NCI-H748 (cell line): ENCODE results near the gene DIDO1.

Experiments used
- DNase-seq: peaks from one replicate; lab custom pipeline; 2025; ENCODE audit not compliant: unreplicated experiment; lab: John Stamatoyannopoulos, UW

DIDO1 gene

DNA sequence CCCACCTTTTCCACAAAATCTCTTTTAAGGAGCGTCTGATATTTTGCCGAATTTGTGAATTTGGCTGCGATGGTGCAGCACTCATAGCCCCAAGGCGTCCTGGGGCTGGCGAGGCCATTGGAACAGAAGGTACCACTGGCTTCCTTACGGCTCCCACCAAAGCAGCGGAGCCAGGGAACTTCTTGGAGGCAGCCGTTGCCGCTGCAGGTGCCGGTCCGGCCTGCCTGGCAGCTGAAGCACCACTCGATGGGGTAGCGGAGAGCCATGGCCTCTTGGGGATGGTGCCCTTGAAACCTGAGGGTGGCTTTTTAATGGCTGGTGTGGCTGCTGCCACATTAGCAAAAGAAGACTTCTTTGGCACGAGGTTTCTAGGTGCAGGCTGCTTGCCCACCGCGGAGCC lies 29.8 kb downstream of the DIDO1 start:
- no peak for DNase-seq

DNA sequence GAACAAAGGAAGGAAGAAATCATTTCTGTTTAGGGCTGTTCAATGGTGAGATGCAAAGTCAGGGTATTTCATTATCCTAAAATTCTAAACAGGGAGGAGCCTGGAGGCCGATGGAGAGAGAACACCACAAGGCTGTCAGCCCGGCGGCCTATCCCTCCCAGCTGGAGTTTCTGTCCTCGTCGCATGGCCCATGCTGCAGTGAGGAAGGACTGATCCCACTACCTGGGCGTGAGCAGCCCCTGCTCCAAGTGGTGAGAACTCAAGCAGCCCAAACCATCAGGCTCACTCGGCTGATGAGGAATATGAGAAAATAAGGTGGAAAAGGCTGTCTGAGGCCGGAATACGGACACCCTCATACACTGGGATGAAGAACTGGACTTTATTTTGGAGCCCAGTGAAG lies 30.8 kb downstream of the DIDO1 start:
- no peak for DNase-seq

DNA sequence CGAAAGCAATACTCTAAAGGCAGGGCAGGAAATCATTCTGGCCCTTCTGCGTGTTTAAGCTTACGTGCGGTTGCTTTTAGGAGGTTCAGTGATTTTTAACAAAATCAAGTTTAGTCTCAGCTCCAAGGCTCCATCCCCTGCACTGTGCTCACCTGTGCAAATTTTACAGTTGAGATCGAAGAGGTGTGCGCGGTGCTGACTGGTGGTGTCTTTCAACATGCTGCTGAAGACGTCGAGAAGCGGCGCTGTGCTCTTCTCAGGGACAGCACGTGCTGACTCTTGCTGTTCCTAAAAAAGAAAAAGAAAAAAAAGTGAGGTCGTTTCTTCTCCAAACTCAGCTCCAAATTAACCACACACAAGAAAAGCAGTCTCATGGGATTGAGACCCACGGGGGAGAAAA lies 32.0 kb downstream of the DIDO1 start:
- DNase-seq = no peak

DNA sequence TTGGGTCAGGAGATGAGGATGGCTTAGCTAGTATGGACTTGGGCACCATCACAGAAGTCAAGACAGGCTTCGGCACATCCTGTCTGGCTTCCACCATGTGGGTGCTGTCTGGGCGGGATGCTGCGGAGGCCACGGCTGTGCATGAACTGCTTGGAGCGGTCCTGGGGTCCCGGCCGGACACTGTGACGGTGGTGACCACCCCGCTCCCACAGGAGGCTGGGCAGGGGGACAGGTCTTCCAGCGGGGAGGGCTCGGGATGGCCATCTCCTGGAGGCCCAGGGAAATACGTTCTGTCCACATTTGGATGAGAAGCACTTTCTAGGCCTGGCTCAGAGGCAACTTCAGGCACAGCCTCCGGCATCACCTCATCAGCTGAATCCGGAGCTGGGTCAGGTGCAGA lies 32.6 kb downstream of the DIDO1 start:
- DNase-seq = no peak

DNA sequence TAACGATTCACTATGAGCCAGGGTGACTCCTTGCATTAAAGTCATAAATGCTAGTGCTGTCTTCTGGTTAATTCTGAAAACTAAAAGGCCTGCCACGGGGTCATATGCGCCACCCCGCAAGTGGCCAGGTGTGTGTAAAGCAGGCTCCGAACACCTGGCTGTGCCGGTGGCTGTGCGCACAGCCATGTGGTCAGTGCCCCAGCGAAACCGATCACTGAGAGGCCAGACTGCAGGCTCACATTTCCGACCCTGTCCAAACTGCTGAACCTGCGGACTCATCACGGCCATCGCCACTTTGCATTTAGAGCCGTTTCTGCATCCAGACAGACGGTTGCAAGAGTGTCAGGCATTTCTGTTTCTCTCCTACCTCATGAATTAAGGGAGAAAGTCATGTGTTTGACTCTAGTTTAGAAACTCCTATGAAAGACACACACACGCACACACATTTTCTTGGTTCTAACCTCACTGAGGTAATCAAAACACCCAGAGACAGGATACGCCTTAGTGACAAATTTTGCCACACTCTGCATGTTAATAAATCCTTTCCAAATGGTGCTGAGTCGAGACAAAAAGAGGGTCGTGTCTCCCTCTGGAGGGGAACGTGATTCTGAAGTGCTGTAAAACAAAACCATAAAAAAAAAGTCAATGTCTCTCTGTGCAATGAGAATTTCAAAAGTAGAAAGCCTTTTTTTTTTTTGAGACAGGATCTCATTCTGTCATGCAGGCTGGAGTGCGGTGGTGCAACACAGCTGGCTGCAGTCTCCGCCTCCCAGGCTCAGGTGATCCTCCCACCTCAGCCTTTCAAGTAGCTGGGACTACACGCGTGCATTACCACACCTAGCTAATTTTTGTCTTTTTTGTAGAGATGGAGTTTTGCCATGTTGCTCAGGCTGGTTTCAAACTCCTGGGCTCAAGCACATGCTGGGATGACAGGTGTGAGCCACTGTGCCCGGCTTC lies 33.7 kb downstream of the DIDO1 start:
- no peak for DNase-seq

DNA sequence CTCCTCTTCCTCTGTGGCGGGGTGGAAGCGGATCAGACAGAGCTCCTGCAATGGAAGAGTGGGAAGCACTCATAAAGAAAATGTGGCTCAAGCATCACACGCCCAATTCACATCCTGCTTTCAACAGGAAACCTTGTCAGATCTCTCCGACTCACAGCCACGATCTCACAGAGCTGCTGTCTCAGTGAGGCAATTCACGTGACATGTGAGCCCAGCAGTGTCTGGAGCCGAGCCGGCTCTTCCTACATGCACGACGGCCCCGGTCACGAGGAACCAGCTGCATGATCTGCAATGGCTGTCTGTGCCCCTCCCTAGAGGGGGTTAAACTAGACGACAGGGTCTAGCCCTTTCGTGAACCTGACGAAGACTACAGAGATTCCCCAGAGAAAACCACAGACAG lies 35.2 kb downstream of the DIDO1 start:
- DNase-seq = no peak

DNA sequence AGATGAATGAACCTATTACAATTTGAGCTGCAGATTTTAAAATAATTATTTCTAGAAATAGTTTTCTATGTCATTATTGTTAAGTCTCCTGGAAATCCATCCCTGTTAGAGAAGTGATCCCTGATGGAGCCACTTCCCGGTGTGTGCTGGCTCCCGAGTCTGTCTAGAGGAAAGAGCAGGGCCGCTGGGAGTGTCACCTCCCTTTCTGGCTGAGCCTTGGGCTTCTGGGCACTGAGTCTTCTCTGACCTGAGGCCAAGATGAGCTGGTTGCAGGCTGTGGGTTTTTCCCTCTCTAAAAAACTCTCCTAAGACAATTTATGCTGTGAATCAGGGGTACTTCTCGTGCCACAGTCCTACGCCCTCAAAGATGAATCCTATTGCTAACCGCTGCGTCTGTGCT lies 35.9 kb downstream of the DIDO1 start:
- DNase-seq = no peak

DNA sequence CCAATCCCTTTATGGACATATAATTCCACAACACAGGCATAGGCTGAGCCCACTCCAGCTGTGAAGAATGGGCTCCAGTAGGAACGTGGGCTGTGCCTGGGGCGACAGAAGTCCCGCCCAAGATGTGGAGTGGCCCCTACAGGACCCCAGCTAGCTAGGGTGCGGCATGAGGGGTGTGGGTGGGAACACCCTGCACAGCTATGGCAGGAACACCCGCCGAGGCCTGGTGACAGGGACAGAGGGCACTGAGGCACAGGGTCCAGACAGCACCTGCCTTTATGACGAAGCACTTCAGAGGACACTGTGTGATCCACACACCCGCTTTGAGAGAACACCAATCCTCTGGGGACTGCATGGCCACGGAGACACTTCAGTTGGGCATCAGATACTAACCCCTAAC lies 36.4 kb downstream of the DIDO1 start:
- no peak for DNase-seq

DNA sequence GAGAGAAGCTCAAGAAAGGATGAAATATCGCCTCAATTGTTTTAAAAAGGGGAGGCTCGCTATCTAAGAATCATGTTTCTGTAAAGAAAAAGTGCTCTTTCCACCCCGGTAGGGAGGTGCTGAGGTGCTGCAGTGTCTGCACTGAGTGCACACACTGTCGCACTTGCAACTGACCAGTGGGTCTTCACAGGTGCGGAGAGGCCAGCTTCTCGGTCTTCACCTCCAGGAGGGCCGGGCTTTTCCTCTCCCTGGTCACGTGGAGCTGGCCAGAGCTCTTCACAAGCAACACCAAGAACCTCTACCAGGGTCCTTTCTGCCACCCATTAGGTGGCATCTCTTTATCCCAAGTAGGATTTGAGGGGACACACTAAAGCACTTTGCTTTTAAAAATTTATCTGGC lies 36.9 kb downstream of the DIDO1 start:
- DNase-seq = no peak

DNA sequence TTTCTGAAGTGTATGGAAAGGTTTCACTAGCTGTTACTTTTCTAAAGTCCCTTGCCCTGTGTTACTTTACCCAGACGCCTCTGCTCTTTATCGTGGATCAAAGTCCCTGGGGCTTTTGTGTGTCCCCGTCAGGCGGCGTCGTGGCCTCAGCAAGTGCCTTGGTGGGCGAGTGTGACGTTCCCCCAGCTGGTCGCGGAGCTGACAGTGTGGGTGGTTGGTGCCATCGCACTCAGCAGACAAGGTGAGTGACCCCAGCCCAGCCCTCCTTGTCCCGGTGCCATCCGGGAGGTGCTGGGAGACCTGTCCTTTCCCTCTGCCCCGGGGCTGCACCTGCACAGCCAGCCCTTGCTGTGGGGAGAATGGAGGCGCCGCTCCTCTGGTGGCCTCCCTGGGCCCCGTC lies 37.4 kb downstream of the DIDO1 start:
- DNase-seq = no peak

DNA sequence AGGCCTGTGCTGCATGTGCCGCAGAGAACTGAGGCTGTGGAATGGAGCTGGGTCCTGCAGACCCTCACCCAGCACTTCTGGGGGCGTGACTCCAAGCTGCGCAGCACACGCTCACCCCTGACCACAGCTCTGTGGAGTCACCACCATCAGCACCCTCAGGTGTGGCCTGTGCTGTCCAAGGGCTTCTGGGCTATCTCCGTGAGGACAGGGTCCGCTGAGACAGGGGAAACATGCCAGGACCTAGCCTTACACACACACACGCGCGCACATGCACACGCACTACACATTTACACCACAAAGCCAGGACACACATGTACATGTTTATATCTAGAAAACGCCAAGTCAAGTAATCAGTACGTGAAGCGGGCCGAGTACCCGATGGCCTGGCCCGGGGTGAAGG lies 37.9 kb downstream of the DIDO1 start:
- DNase-seq = no peak

DNA sequence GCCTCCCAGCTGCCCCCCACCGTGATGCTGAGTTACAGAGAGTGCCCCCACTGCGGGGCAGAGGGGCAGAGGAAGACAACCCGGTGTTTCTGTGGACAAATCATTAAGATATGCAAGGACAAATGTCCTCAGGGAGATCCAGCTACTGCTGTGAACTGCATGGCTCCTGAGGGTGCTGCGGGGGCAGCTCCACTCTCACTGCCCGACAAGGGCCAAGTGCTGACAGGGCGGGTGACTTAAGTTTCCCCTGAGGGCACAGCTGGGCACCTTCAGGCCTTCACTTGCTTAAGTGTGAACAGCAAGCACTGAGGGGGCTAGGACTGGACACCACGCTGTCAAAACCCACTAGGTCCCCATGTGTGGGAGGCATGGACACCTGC lies 38.5 kb downstream of the DIDO1 start:
- DNase-seq = no peak

DNA sequence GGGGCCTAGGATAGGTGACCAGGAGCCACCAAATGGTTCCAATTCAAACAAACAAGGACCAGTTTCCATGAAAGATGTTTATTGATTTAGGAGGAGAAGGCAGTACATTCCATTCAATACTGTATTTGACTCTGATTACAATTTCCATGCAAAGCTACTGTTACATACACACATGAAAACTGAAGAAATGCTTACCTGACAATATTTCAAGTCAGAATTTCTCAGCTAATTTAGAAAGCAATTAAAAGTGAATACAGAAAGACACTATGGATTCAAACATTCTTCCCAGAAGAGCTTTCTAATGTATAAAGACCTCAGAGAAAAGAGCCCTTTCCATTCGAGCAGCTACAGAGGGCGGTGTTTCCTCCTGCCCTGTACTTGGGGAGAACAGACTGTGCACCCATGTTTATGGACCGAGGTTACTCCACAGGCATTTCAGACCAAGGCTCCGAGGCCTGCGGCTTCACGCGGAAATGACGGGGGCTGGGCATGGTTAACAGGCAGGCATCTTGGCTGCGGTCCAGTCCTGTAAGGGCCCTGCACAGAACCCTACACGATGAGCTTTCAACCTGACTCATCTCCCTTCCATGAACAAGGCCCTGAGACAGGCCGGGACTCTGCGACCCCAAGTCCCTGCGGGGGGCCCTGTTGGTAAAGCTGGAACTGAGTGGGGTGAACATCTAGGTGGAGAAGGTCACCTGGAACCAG lies 39.0 kb downstream of the DIDO1 start:
- DNase-seq = peak; percentile 79

DNA sequence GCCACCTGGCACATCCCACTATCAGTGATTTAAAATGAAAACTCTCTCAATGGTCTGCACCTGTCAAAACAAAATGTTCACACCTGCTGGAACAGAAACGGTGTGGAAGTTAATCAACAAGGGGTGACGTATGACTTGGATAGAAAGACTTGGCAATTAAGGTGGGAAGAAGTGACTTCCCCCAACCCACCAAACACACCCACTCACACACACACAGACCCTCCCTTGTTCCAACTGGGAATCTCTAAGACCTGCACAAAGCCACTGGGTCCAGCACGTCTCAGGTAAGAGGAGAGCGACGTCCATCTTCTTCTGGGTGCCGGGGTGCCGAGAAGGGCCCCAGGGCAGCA lies 39.6 kb downstream of the DIDO1 start:
- peak; percentile 95 for DNase-seq

DNA sequence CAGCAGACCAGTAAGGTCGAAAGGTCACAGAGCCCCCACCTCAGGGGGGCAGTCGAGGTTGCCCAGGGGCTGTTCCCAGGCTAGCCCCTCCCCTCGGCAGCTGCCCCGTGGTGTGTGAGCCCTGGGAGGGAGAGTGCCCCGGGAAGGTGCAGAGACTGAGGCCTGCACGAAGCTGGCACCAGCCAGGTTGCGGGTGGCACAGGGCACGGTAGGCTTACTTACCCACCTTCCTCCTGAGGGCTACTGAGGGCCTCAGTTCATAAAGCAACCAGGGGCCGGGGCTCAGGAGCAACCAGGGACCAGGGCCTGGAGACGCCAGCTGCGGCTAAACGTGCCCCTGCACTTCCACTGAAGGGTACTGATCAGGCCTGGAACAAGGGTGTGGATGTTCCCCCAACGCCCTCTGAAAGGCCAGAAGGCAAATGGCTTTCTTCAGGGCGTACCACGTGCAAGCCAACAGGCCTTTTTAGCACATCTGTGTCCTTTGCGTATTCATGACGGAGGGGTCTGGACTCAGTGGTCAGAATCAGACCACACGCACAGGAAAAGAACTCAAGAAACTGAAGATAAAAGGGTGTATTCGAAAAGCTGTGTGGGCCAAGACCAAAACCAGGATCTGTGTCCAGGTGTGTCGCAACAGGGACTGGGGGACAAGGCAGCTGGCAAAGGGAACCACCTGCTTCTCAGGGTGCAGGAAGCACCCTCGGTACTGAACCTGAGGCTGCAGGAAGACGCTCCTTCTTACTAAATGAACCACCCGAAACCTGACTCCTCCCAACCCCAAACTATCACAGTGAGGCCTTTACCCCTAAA lies 40.2 kb downstream of the DIDO1 start:
- DNase-seq = no peak

DNA sequence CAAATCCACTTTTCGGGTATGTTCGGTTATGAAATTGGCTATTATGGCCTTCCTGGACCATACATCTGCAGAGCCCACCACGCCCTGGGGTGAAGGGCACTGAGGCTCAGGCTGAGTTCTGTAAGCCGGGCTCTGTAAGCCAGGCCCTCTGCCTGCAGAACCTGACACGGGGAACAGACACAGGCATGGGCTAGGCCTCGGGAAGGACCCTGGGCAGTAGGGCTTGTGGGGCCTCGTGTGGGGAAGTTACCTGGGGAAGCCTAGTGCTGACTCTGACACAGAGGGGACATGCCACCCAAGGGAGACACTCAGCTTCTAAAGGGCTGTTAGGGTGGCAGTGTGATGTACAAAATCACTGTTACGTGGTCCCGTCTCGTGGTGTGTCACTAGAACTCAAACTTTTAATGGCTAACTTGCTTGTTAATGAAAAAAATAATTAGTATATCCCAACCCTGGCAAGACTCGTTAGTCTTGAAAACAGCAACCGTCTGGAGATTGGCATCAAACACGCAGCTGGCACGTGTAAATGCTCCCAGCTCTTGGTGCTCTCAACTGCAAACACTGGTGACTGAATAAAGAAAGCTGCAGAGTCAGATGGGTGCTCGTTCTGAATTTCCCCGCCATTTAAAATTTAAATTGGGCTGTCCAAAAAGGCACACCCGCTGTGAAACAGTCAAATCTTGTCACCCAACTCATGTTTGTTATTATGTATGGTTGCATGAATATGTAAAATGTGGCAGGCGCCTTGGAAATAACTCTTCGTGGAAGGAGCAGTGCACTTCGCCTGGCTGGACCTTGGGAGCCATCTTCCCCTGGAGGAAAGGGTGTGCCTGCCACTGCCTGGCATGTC lies 41.0 kb downstream of the DIDO1 start:
- DNase-seq = no peak

DNA sequence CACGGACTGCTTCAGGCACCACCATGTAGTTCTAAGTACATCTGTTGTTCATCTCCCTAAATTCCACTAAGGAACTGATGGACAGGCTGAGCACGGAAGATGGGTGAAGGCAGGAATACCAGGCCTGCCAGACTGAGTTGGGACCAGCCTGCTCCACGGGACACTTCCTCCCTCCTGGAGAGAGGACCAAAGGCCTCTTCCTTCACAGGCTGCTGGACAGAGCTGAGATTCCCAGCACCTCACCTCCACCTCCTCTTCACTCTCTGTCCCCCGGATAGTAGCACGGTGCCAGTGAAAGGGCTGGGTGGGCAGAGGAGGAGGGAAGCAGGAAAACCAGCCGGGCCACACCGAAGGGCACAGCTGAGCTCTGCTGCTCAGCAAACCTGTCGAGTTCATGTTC lies 41.7 kb downstream of the DIDO1 start:
- DNase-seq = no peak

DNA sequence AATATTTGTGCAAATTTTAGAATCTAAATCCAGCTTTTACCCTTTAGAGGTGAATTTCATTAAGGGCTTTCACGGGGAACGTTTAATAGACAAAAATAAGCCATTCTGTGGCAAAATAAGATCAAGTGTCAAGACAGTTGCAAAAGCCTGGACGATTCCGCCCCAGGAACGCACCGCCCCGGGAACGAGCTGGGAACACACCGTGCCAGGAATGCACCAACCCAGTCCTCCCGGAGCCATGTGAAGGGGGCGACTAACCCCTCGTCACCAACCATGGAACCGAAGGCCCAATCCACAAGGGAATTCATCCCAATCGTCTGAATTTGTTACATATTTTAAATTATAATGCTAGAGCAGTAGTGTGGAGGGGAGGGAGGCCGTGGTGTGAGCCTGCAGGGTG lies 43.9 kb downstream of the DIDO1 start:
- no peak for DNase-seq

DNA sequence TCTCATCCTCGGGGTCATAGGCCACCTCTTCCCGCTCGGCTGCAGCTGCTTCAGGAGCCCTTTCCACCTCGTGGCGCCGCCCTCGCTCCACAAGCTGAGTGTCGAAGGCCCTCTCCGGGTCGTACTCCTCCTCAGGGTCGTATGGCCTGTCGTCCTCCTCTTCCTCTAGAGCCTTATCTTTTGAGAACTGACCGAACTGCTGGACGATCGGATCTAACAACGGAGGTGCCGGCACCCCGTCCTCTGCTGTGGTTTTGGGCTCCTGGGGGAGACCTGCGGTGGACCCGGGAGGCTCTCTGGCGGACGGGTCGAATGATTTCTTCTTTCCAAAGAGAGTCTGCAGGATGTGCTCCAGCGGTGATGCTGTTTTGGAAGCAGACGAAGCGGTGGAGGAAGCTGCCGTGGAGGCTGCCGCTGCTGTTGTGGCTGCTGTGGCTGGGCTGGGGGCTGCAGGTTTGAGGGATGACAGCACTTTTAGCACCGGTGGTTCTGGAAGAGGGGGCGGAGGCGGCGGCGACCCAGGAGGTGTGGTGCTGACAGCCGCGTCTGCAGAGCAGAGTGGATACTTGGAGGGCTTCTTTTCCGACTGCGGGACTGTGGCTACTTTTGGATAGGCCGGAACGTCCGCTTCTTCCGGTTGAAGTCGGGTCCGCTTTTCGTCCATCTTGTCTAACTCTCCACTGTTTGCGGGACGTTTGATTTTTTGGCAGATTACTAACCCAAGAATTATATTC lies 44.5 kb downstream of the DIDO1 start:
- no peak for DNase-seq
